CD14-positive monocyte (primary cell): ENCODE measurements around the gene TBL3. TPM values are rescaled to one million over a fixed set of nuclear protein-coding genes. Genes with fewer than 3 reads are reported as not detected.

Experiments used
- DNase-seq, 3 donors: peaks; one replicate each; pipeline ENCODE4 v3.0.0-alpha.2; 2011 to 2022
- H2AFZ ChIP-seq: 2 replicates; pipeline ENCODE4 v1.6.0; 2012; ENCODE audit warnings: mild to moderate bottlenecking, low read depth, low read length, inconsistent platforms; ENCODE audit not compliant: insufficient read depth, poor library complexity, severe bottlenecking
- H3K27ac ChIP-seq, 2 donors: 1 replicate in 1 of 2; 2 replicates in 1 of 2; pipeline ENCODE4 v1.5.1; 2012 to 2013; ENCODE audit warnings: low read length in 2 of 2, control low read depth in 1 of 2, inconsistent platforms in 1 of 2, low read depth in 1 of 2, mild to moderate bottlenecking in 1 of 2
- H3K27me3 ChIP-seq, 2 donors: one replicate each; pipeline versions ENCODE4 v1.6.0 to v1.6.1; 2011 to 2013; ENCODE audit warnings: low read length in 2 of 2; ENCODE audit not compliant: control insufficient read depth in 2 of 2, insufficient read depth in 2 of 2
- H3K36me3 ChIP-seq, 2 donors: replicated peaks in 1 of 2; 1 replicate in 1 of 2; 2 replicates in 1 of 2; pipeline versions ENCODE4 v1.5.1 to v1.6.1; 2012 to 2013; ENCODE audit warnings: low read length in 2 of 2, control low read depth in 1 of 2, inconsistent platforms in 1 of 2, mild to moderate bottlenecking in 1 of 2; ENCODE audit not compliant: insufficient read depth in 2 of 2, control insufficient read depth in 1 of 2
- H3K4me1 ChIP-seq, 2 donors: 1 replicate in 1 of 2; 2 replicates in 1 of 2; pipeline versions ENCODE4 v1.5.1 to v1.6.1; 2012 to 2013; ENCODE audit warnings: low read length in 2 of 2, control low read depth in 1 of 2, inconsistent platforms in 1 of 2, mild to moderate bottlenecking in 1 of 2, moderate library complexity in 1 of 2; ENCODE audit not compliant: insufficient read depth in 2 of 2, control insufficient read depth in 1 of 2
- H3K4me2 ChIP-seq: replicated peaks from 2 replicates; pipeline ENCODE3; 2012; ENCODE audit warnings: low read length, moderate library complexity, mild to moderate bottlenecking; ENCODE audit not compliant: poor library complexity, severe bottlenecking; ENCODE audit errors: extremely low read depth
- H3K4me3 ChIP-seq, 3 experiments: fragments of 200-600 bp in 1 of 3; sonication (generic) in 1 of 3; replicated peaks in 1 of 3; 1 replicate in 2 of 3; 2 replicates in 1 of 3; pipeline ENCODE4 v1.5.1; 2011 to 2013; ENCODE audit warnings: low read length in 3 of 3, mild to moderate bottlenecking in 3 of 3, control low read depth in 2 of 3, low read depth in 2 of 3, inconsistent platforms in 1 of 3, moderate library complexity in 1 of 3
- H3K79me2 ChIP-seq: 2 replicates; pipeline ENCODE4 v1.6.0; 2012; ENCODE audit warnings: mild to moderate bottlenecking, control low read depth, inconsistent platforms, low read length, moderate library complexity; ENCODE audit not compliant: insufficient read depth
- H3K9ac ChIP-seq: 2 replicates; pipeline ENCODE4 v1.6.0; 2017; ENCODE audit warnings: low read length, mild to moderate bottlenecking; ENCODE audit not compliant: insufficient read depth, poor library complexity, severe bottlenecking
- H3K9me3 ChIP-seq, 2 donors: replicated peaks in 1 of 2; 1 replicate in 1 of 2; 2 replicates in 1 of 2; pipeline versions ENCODE4 v1.5.1 to v1.6.1; 2012 to 2013; ENCODE audit warnings: low read length in 2 of 2, control low read depth in 1 of 2; ENCODE audit not compliant: control insufficient read depth in 1 of 2, insufficient read depth in 1 of 2
- H4K20me1 ChIP-seq: 2 replicates; pipeline ENCODE4 v1.6.0; 2012; ENCODE audit warnings: mild to moderate bottlenecking, low read length, control low read depth, moderate library complexity; ENCODE audit not compliant: insufficient read depth
- H3K27ac Mint-ChIP-seq, 7 donors: one replicate each; pipeline ENCODE4 v1.8.0; 2020; ENCODE audit warnings: mild to moderate bottlenecking in 7 of 7, mixed read lengths in 7 of 7, moderate library complexity in 6 of 7, inconsistent platforms in 2 of 7
- H3K27me3 Mint-ChIP-seq, 3 donors: one replicate each; pipeline ENCODE4 v1.8.0; 2021 to 2022; ENCODE audit warnings: low read depth in 3 of 3, mild to moderate bottlenecking in 3 of 3, mixed read lengths in 3 of 3, moderate library complexity in 3 of 3, inconsistent platforms in 1 of 3
- H3K36me3 Mint-ChIP-seq, 2 donors: one replicate each; pipeline ENCODE4 v1.8.0; 2020; ENCODE audit warnings: mixed read lengths in 2 of 2, inconsistent platforms in 1 of 2, mild to moderate bottlenecking in 1 of 2
- H3K4me1 Mint-ChIP-seq: one replicate; pipeline ENCODE4 v1.8.0; 2020; ENCODE audit warnings: mild to moderate bottlenecking, mixed read lengths
- H3K4me3 Mint-ChIP-seq, 2 donors: one replicate each; pipeline ENCODE4 v1.8.0; 2020; ENCODE audit warnings: mild to moderate bottlenecking in 2 of 2, mixed read lengths in 2 of 2, moderate library complexity in 1 of 2
- H3K9me3 Mint-ChIP-seq, 7 donors: one replicate each; pipeline ENCODE4 v1.8.0; 2020 to 2022; ENCODE audit warnings: mixed read lengths in 7 of 7, mild to moderate bottlenecking in 6 of 7, moderate library complexity in 6 of 7, inconsistent platforms in 2 of 7
- WGBS: methylation state at CpG from one replicate; pipeline ENCODE4 v1.1.5; 2013; ENCODE audit warnings: missing lambda C conversion rate; ENCODE audit not compliant: insufficient coverage; 5-methylcytosine and 5-hydroxymethylcytosine counted together
- intact Hi-C, 2 donors: fragments of 100-400 bp; cut with micrococcal nuclease; formaldehyde crosslinking; loops; one replicate each; pipeline versions ENCODE4 v1.15.0 to v1.15.1; 2023
- polyA plus RNA-seq, 3 donors: library from polyadenylated mRNA; depleted of rRNA in 1 of 3; unstranded in 2 of 3; stranded (reverse) in 1 of 3; fragments of 300-500 nt in 2 of 3; fragments of >200 nt in 1 of 3; fragmentation: Illumina TruSeq in 2 of 3; gene quantifications; 1 replicate in 2 of 3; 2 replicates in 1 of 3; pipeline ENCODE4 v1.2.3, GENCODE V29; 2012 to 2021
- TF ChIP-seq, protein P1 (sequence below): fragments of 200-600 bp; IDR thresholded peaks from one replicate; pipeline ENCODE4 v1.8.0; 2022; ENCODE audit warnings: antibody characterized with exemption, mild to moderate bottlenecking

TBL3 gene
- polyA plus RNA-seq, 3 donors: 33.9 to 37.8 (median 36.0) TPM

DNA sequence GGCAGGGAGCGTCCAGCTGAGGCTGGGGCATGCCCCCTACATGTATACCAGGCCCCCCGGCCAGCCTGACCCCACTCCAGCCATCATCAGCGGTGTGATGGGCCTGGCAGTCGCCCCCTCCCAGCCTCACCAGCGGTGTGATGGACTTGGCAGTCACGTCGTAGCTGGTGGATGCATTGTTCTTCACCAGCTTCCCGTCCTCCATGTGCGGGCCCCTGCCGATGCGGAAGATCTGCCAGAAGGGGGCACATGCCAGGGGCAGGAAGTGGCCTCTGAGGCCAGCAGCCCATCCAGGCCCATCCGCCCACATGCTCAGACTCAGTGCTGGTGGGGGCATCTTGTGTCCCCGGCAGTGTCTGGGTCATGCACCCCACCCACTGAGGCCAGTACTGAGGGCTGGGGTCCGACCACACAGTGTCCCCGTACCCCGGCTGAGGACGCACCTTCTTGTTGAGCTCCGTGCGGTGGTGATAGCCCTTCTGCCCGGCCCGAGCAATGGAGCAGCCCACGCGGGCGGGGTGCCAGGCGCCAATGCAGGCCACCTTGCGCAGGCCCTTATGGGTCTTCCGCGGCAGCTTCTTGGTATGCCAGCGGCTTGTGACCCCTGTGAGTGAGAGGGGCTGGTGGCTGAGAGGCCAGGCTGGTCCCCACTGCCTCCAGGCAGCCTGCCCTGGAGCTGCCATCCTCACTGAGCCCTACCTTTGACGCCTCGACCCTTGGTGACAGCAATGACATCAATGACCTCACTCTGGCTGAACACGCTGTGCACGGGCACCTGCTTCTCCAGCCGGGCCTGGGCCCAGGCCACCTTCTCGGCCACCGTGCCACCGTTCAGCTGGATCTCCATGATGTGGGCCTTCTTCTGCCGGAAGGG is 25.1 kb upstream of the TBL3 start:
- no peak for DNase-seq
- TF ChIP-seq, protein P1, sequence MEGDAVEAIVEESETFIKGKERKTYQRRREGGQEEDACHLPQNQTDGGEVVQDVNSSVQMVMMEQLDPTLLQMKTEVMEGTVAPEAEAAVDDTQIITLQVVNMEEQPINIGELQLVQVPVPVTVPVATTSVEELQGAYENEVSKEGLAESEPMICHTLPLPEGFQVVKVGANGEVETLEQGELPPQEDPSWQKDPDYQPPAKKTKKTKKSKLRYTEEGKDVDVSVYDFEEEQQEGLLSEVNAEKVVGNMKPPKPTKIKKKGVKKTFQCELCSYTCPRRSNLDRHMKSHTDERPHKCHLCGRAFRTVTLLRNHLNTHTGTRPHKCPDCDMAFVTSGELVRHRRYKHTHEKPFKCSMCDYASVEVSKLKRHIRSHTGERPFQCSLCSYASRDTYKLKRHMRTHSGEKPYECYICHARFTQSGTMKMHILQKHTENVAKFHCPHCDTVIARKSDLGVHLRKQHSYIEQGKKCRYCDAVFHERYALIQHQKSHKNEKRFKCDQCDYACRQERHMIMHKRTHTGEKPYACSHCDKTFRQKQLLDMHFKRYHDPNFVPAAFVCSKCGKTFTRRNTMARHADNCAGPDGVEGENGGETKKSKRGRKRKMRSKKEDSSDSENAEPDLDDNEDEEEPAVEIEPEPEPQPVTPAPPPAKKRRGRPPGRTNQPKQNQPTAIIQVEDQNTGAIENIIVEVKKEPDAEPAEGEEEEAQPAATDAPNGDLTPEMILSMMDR: no peak
- 90% methylated on average over 37 of the region's 38 CpGs for WGBS
- Histone ChIP-seq H3K4me2 (no peak overlapping the region), H3K9ac (no peak overlapping the region), H3K4me3 (no peak overlapping the region), H3K79me2 (peaks cover 14% of the 10 kb centered on the region), H3K27me3 (no peaks in the 10 kb centered on the region), H3K9me3 (no peaks in the 10 kb centered on the region), H3K36me3 (no peaks in the 10 kb centered on the region), H2AFZ (no peak overlapping the region), H3K27ac (no peak overlapping the region), H4K20me1 (peaks cover 10% of the 10 kb centered on the region), H3K4me1 (peaks cover 16 to 24% of the 10 kb centered on the region in 2 donors)
- no peak overlapping the region for H3K4me3 Mint-ChIP-seq
- intact Hi-C loops: loop anchor here in 1 of 2 donors (10.0 kb wide), 1 partner anchor 208 kb away; the partner anchor contains the start of gene TRAF7
- peaks cover 16% of the 10 kb centered on the region for H3K4me1 Mint-ChIP-seq
- no peaks in the 10 kb centered on the region for H3K9me3 Mint-ChIP-seq
- peaks cover 2 to 4% (median 2%) of the 10 kb centered on the region in 3 donors for H3K27me3 Mint-ChIP-seq
- no peaks in the 10 kb centered on the region for H3K36me3 Mint-ChIP-seq
- no peak overlapping the region for H3K27ac Mint-ChIP-seq

DNA sequence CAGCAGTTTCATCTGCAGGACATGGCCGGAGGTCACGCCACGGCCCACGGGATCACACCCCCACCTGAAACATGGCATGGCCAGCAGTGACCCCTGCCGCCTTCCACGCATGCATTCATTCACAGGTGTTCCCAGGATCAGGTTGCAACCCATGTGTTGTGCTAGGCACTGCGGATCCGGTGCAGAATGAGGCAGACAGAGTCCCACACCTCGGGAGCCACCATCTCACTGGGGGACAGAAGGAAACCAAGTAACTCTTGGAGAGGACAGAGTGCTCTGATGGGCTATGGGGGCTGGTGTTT is 24.5 kb upstream of the TBL3 start:
- H3K9me3 Mint-ChIP-seq: no peaks in the 10 kb centered on the region
- no peak overlapping the region for H3K27ac Mint-ChIP-seq
- Histone ChIP-seq H3K27me3 (no peaks in the 10 kb centered on the region), H4K20me1 (peaks cover 5% of the 10 kb centered on the region), H3K4me3 (no peak overlapping the region), H3K79me2 (peaks cover 8% of the 10 kb centered on the region), H3K4me1 (peaks cover 10 to 18% of the 10 kb centered on the region in 2 donors), H3K9me3 (no peaks in the 10 kb centered on the region), H3K36me3 (no peaks in the 10 kb centered on the region), H3K4me2 (no peak overlapping the region), H3K9ac (no peak overlapping the region), H3K27ac (no peak overlapping the region), H2AFZ (no peak overlapping the region)
- H3K4me3 Mint-ChIP-seq: no peak overlapping the region
- intact Hi-C loops: loop anchor here in 1 of 2 donors (10.0 kb wide), 1 partner anchor 207 kb away; the partner anchor contains the start of gene TRAF7
- no peak for DNase-seq
- H3K4me1 Mint-ChIP-seq: peaks cover 10% of the 10 kb centered on the region
- H3K27me3 Mint-ChIP-seq: peaks cover 2 to 6% (median 4%) of the 10 kb centered on the region in 3 donors
- 94% methylated on average over 9 of the region's 9 CpGs for WGBS
- TF ChIP-seq, protein P1: no peak
- H3K36me3 Mint-ChIP-seq: no peaks in the 10 kb centered on the region
